Fibroblast of mammary gland (primary cell): ENCODE data around the gene MS4A5.

Experiments
- DNase-seq: peaks from one replicate; pipeline ENCODE4 v3.0.0-alpha.2; 2010; ENCODE audit warnings: low read depth
- H3K4me3 ChIP-seq: 2 replicates; pipeline ENCODE4 v1.5.1; 2011; ENCODE audit warnings: low read depth, mild to moderate bottlenecking, low read length, moderate library complexity; ENCODE audit not compliant: control insufficient read depth
- CTCF ChIP-seq: conservative IDR thresholded peaks from 2 replicates; pipeline ENCODE4 v1.5.1; 2011; ENCODE audit warnings: low read depth, low read length, inconsistent platforms; ENCODE audit not compliant: control insufficient read depth, insufficient read depth

The MS4A5 gene

GRCh38 chr11:60396382-60396781 lies 33.0 kb upstream of the MS4A5 start, which contains the start of gene MS4A14:
Gene MS4A14, plus strand, starts transcription at chr11:60396459. Its CDS starts 120 bp downstream, at chr11:60396579.
- TF ChIP-seq CTCF, result no peak
- DNase-seq, result no peak
- H3K4me3 ChIP-seq, result no peak within 1 kb of the TSS

- H3K4me3 ChIP-seq, result no peak overlapping the region
- TF ChIP-seq CTCF, result no peak
- DNase-seq, result no peak
These were observed 32.6 kb upstream of the MS4A5 start for GRCh38 chr11:60396799-60397198.

GRCh38 chr11:60420015-60420414 lies 9.4 kb upstream of the MS4A5 start:
- H3K4me3 ChIP-seq, result no peak overlapping the region
- no peak for TF ChIP-seq CTCF
- no peak for DNase-seq

- TF ChIP-seq CTCF, result no peak
- H3K4me3 ChIP-seq, result no peak overlapping the region
- DNase-seq, result no peak
These were observed 6.8 kb upstream of the MS4A5 start for GRCh38 chr11:60422609-60423008.

- DNase-seq, result no peak
- TF ChIP-seq CTCF, result no peak
- H3K4me3 ChIP-seq, result no peak overlapping the region
These were observed 855 bp upstream of the MS4A5 start for GRCh38 chr11:60428517-60428916.

GRCh38 chr11:60431251-60431650 lies 1.9 kb downstream of the MS4A5 start:
- no peak for TF ChIP-seq CTCF
- no peak overlapping the region for H3K4me3 ChIP-seq
- DNase-seq, result no peak

- no peak for TF ChIP-seq CTCF
- DNase-seq, result no peak
These were observed 4.0 kb downstream of the MS4A5 start for GRCh38 chr11:60433401-60433800.

More at GRCh38 chr11:60433401-60433800, 4.0 kb downstream of the MS4A5 start:
- H3K4me3 ChIP-seq, result no peak overlapping the region
